HG03097 (cell line): Measurements from ENCODE around the gene MED28.
A peak's percentile ranks its signal among the peaks of the same experiment; 100 is the strongest.

Experiments
- ATAC-seq: cut with Tn5 transposase; IDR thresholded peaks from one replicate; pipeline ENCODE4 v1.9.1; 2021; ENCODE audit not compliant: unreplicated experiment, low FRiP score

Gene MED28

DNA sequence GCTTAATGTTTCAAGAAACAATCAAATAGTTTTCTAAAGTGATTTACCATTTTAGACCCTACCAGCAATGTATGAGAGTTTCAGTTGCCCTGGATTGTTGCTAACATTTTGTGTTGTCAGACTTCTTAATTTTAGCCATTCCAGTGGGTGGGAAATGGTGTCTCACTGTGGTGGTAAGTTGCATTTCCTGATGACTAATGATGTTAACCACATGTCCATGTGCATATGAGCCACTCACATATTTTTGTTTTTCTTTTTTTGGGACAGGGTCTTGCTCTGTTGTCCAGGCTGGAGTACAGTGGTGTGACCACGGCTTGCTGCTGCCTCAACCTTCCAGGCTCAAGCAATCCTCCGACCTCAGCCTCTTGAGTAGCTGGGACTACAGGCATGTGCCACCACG lies 48.3 kb downstream of the MED28 start:
- no peak for ATAC-seq

DNA sequence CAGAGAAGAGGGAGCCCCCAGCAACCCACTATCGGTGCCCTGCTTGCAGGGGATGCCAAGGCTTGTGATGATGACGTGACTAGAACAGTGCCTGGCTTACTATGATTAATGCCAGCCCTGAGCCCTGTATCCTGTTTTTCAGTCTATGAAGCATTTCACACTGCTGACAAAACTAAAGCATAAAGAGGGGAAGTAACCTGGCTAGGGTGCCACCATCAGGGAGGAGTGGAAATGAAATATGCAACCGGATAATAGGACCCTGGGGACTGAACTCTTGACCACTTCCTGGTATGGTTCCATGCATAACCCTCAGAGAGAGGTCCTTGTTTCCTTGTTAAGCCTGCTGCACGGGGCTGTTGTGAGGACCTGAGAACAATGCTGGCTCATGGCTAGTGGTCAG lies 50.3 kb downstream of the MED28 start:
- ATAC-seq: peak; percentile 98

- ATAC-seq: peak; percentile 28
Observed at GRCh38 chr4:17665346-17665745, 50.9 kb downstream of the MED28 start.

DNA sequence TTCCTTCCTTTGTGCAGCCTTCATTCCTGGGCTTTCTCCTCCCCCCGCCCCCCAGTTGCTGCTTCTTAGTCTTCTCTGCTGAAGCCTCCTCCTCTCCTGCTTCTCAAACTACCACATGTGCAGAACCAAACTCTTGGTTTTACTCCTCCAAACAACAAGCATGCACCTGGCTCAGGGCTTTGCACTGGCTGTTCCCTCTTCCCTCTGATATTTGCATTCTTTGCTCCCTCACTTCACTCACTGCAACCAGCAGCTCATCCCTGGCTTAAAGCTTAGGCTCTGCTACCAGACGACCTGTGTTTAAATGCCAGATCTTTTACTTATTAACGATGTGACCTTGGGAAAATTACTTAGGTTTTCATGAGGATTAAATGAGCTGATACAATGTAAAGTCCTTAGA lies 51.4 kb downstream of the MED28 start:
- no peak for ATAC-seq

DNA sequence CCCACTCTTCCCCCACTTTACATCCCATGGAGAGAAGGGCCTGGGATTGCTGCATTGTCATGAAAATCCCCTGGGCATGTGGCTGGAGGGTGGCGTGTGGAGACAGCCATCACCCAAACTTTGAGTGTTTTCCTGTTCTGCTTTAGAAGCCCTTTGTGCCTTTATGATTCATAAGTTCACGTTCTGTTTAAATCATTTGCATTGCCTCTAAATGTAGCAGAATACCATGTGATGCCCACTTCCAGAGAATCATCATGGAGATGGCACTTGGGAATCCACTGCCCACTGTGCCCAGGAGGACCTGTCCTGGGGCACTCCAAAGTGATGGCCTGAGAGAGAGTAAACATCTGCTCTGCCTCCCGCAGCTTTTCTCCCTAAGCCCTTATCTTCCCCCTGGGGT lies 52.8 kb downstream of the MED28 start:
- no peak for ATAC-seq

DNA sequence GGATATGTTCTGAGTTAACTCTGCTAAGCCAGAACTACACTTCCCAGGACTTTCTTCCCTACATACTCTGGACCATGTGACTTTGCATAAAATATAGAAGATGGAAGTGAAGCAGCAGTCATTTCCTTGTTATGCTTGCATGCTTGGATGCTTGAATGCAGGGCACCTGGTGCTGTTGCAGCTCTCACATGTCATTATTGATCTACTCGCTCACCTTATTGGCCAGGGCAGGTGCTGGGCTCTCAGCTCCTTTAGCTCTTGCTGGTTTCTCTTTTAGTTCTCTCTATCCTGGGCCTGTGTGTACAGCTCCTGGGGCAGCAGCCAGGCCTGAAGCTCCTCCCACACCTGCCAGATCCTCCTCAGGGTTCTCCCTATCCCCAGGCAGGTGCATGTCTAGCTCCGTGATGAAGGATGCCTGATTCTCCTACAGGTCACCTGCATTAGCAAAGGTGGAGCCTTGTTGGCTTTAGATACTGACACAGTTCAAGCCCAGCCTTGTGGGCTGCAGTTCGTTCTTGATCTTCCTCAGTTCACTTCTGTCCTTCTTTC lies 53.3 kb downstream of the MED28 start:
- no peak for ATAC-seq

DNA sequence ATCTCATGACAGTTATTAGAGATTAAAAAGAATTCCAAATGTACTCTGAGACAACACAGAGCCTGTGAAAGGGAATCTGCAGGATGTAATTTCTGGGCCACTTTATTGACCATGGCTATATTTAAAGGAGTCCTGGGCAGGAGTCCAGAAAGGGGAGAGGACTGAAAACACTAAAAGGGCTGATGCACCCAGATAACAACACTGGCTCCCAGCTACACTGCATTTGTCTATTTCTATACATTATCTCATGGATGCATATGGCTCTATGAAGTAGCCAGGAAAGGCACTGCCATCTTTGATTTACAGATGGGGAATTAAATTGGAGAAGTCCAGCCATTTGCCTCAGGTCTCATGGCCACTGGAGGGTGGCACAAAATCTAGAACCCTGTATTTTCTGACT lies 56.0 kb downstream of the MED28 start:
- ATAC-seq: no peak

- no peak for ATAC-seq
Observed at GRCh38 chr4:17680559-17681280, 66.3 kb downstream of the MED28 start.

GRCh38 chr4:17681281-17682221 lies 67.1 kb downstream of the MED28 start:
- ATAC-seq: no peak

DNA sequence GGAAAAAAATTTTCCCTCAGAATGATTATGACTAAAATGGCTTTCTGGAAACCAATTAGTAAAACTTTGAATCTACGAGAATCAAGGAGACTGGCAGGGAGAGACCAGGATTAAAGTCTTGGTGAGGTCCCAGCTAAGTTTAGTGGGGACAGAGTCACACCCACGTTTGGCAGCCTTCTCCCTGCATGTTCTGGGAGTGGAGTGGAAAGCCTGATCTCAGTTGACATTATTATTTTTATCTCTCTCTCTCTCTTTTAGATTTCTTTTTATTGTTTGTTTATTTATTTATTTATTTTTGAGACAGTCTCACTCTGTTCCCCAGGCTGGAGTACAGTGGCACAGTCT lies 67.8 kb downstream of the MED28 start:
- no peak for ATAC-seq
